Duodenal mucosa (tissue), 2 donors: ENCODE results near the gene NELFB.

Experiments
- H3K27ac ChIP-seq: one replicate; pipeline ENCODE4 v1.7.0; 2013; ENCODE audit warnings: low read depth, low read length
- H3K27me3 ChIP-seq, 2 donors: one replicate each; pipeline ENCODE4 v1.7.0; 2013; ENCODE audit warnings: low read length in 2 of 2, control low read depth in 1 of 2; ENCODE audit not compliant: insufficient read depth in 2 of 2, control insufficient read depth in 1 of 2
- H3K36me3 ChIP-seq, 2 donors: one replicate each; pipeline ENCODE4 v1.7.0; 2013; ENCODE audit warnings: low read length in 2 of 2, control low read depth in 1 of 2; ENCODE audit not compliant: insufficient read depth in 2 of 2, control insufficient read depth in 1 of 2
- H3K4me1 ChIP-seq, 2 donors: one replicate each; pipeline ENCODE4 v1.7.0; 2013; ENCODE audit warnings: low read length in 2 of 2, control low read depth in 1 of 2; ENCODE audit not compliant: insufficient read depth in 2 of 2, control insufficient read depth in 1 of 2
- H3K4me3 ChIP-seq, 2 donors: one replicate each; pipeline ENCODE4 v1.7.0; 2013; ENCODE audit warnings: low read length in 2 of 2, low read depth in 1 of 2
- H3K9ac ChIP-seq, 2 donors: one replicate each; pipeline ENCODE4 v1.7.0; 2013; ENCODE audit warnings: low read length in 2 of 2, low read depth in 1 of 2
- H3K9me3 ChIP-seq, 2 donors: one replicate each; pipeline ENCODE4 v1.7.0; 2013; ENCODE audit warnings: low read length in 2 of 2, control low read depth in 1 of 2; ENCODE audit not compliant: control insufficient read depth in 1 of 2

Gene NELFB

DNA sequence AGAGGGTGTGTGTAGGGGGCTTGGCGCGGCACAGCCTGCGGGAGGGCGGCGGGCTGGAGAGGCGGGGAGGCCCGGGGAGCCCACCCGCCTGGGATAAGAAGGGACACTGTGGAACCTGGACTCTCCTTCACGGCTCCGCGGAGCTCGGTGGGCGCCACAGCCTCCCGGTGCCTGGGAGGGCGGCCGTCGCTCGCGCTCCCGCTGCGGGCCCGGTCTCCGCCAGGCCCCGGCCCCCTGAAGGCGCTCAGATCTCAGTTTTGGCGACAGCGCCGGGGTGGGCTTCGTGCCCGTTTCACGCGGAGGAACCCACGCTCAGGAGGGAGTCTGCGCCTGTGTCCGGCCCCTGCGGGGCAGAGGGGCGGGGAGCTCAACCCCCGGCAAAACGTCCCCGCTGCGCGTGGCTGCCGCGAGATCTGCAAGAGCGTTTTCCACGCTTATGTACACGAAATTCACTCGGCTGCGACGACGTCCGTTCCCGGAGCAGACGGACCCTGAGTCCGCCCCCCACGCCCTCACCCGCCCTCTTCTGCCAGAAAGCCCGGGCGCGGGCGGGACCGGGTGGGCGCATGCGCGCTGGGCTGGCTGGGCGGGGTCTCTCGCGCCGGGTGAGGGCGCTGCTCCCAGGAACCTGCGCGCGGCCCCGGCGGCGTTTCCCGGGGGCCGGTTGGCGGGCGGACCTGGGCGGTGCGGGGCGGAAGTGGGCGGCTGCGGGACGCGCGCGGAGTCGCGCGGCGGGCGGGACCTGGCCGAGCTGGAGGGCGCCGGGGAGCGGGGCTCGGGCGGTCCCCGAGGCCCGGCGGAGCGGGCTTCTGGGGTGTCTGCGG is at the start of gene NELFB:
Gene NELFB, plus strand, starts transcription at position 704 of the 824 bp plus-strand sequence.
- Histone ChIP-seq H3K27me3 (no peaks in the 10 kb centered on the region), H3K4me1 (peaks cover 21 to 33% of the 10 kb centered on the region in 2 donors), H3K36me3 (peaks cover 5 to 21% of the 10 kb centered on the region in 2 donors), H3K9ac (peak within 1 kb of the TSS; percentile 74 to 91), H3K27ac (peak within 1 kb of the TSS; percentile 63), H3K9me3 (no peaks in the 10 kb centered on the region), H3K4me3 (peak within 1 kb of the TSS; percentile 84 to 93)

DNA sequence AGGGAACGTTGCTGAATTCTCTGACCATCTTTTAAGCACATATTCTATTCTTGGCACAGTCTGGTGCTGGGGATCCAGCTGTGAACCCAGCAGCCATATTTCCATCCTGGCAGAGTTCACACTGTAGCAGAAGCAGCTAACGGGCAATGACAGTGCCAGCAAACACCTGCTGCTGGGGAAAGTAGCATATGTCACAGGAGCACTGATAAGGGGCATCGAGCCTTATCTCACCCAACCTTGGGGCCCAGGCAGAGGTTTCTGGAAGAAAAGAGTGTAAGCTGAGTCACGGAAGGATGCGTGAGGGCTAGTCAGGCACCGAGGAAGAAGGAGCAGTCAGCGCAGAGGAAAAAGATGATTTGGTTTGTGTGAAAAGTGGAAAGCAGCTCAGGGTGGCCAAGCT is 48.5 kb upstream of the NELFB start:
- H3K4me1 ChIP-seq = peaks cover 34 to 48% of the 10 kb centered on the region in 2 donors
- no peaks in the 10 kb centered on the region for H3K27me3 ChIP-seq
- no peak overlapping the region for H3K27ac ChIP-seq
- H3K9me3 ChIP-seq = no peaks in the 10 kb centered on the region
- H3K36me3 ChIP-seq = peaks cover 0 to 9% of the 10 kb centered on the region in 2 donors
- H3K9ac ChIP-seq = peak overlapping the region; percentile 83 to 95
- peak overlapping the region; percentile 99 for H3K4me3 ChIP-seq

DNA sequence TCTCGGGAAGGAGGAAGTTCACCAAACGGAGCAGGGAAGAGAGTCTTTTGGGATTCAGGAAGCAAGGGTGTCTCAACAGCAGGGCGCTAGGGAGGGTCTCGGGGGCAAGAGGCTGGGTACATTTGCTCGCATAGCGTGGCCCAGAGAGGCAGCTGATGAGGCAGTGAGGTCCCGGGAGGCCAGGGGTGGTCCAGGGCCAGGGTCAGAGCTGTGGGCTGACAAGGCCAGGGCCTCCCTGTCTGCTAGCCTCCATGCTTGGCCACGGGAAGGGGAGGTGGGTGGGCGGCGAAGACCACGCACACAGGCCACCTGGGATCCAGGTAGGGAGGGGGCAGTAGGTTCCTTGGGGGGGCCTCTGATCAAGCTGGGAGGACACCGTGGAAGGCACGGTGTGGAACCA is 43.6 kb upstream of the NELFB start:
- no peak overlapping the region for H3K27ac ChIP-seq
- H3K4me1 ChIP-seq = peaks cover 5 to 10% of the 10 kb centered on the region in 2 donors
- no peak overlapping the region for H3K9ac ChIP-seq
- peaks cover 0 to 17% of the 10 kb centered on the region in 2 donors for H3K36me3 ChIP-seq
- H3K4me3 ChIP-seq = no peak overlapping the region
- H3K9me3 ChIP-seq = no peaks in the 10 kb centered on the region
- H3K27me3 ChIP-seq = no peaks in the 10 kb centered on the region

DNA sequence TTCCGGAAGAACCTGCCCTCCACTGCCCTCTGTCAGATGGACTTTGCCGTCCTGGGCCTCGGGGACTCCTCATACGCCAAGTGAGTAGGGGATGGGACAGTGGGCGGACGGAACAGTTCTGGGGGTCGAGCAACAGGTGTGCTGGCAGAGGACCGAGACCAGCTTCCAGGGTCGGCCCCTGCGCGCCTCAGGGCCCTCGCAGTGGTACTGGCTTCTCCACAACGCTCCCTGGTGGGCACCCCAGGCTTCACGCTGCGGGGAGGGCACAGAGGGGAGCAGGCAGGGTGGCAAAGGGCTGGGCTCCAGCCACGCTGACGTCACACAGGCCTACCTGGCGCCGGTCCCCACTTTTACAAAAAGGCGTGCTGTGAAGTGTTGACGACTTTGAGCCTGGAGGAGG is 42.6 kb upstream of the NELFB start:
- H3K36me3 ChIP-seq = peaks cover 0 to 11% of the 10 kb centered on the region in 2 donors
- H3K9ac ChIP-seq = no peak overlapping the region
- no peak overlapping the region for H3K4me3 ChIP-seq
- peaks cover 0 to 10% of the 10 kb centered on the region in 2 donors for H3K4me1 ChIP-seq
- no peaks in the 10 kb centered on the region for H3K9me3 ChIP-seq
- no peak overlapping the region for H3K27ac ChIP-seq
- no peaks in the 10 kb centered on the region for H3K27me3 ChIP-seq

DNA sequence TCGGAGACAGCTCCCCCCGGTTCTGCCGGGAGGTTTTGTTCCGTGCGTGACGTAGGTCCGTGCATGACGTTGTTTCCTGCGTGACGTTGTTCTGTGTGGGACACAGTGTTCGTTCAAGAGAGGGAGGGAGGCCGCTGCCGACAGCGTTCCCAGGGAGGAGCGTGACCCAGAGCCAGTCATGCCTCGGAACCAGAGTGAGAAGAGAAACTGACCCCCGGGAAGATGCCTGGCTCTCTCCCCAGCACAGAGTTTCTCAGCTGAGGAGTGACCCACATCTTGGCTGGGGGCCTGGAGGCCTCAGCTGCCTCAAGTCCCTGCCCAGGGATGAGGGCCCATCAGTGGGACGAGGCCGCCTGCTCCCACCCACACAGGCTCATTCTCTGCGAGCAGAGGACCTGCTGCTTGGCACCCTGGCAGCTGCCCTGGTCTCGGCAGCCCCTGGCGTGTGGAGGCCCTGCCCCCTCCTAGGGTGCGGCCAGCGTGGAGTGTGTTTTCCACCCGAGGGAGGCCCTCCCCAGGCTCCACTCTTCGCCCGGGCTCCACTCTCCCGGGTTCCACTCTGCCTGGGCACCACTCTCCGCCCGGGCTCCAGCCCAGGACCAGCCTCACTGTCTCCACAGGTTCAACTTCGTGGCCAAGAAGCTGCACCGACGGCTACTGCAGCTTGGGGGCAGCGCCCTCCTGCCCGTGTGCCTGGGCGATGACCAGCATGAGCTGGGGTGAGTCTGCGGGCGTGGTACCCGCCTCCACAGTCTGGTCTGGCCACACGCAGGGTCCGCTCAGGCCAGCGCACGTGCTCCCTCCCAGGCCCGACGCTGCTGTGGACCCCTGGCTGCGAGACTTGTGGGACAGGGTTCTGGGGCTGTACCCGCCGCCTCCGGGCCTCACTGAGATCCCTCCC is 41.7 kb upstream of the NELFB start:
- no peak overlapping the region for H3K27ac ChIP-seq
- no peaks in the 10 kb centered on the region for H3K27me3 ChIP-seq
- no peak overlapping the region for H3K4me3 ChIP-seq
- H3K9me3 ChIP-seq = no peaks in the 10 kb centered on the region
- peaks cover 1 to 19% of the 10 kb centered on the region in 2 donors for H3K4me1 ChIP-seq
- H3K9ac ChIP-seq = no peak overlapping the region
- peaks cover 0 to 11% of the 10 kb centered on the region in 2 donors for H3K36me3 ChIP-seq

DNA sequence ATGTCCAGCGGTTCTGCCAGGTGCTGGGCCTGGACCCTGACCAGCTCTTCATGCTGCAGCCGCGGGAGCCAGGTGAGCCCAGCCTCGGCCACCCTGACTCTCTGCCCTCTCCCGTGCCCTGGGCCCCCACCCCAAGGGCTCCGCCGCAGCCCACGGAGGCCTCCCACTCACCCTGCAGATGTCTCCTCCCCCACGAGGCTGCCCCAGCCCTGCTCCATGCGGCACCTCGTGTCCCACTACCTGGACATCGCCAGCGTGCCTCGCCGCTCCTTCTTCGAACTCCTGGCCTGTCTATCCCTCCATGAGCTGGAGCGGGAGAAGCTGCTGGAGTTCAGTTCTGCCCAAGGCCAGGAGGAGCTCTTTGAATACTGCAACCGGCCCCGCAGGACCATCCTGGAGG is 40.5 kb upstream of the NELFB start:
- no peaks in the 10 kb centered on the region for H3K27me3 ChIP-seq
- peaks cover 0 to 8% of the 10 kb centered on the region in 2 donors for H3K36me3 ChIP-seq
- peaks cover 9 to 31% of the 10 kb centered on the region in 2 donors for H3K4me1 ChIP-seq
- no peak overlapping the region for H3K27ac ChIP-seq
- H3K9me3 ChIP-seq = no peaks in the 10 kb centered on the region
- H3K9ac ChIP-seq = no peak overlapping the region
- no peak overlapping the region for H3K4me3 ChIP-seq

DNA sequence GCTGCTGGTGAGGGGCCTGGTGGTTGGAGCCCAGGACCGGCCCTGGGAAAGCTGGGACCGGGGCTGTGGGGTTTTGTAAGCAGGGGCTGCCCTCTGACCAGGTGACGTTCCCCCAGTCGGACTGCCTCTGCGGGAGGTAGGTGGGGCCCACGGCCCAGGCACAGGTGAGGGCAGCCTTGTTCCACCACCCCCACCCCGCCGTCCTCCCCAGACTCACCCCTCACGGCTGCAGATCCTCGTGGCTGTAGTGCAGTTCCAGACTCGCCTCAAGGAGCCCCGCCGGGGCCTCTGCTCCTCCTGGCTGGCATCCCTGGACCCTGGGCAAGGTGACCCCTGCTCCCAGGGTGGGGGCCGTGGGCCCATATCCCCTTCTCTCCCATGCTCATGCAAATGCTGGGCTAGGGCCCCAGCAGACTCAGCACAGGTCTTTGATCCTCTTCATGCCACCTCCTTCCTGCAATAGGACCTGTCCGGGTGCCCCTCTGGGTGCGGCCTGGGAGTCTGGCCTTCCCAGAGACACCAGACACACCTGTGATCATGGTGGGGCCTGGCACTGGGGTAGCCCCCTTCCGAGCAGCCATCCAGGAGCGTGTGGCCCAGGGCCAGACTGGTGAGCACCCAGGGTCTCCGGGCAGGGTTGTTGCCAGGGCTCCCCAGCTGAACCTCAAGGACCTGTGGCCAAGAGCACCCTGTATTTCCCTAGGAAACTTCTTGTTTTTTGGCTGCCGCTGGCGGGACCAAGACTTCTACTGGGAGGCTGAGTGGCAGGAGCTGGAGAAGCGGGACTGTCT is 39.7 kb upstream of the NELFB start:
- peaks cover 9 to 34% of the 10 kb centered on the region in 2 donors for H3K4me1 ChIP-seq
- peaks cover 0 to 8% of the 10 kb centered on the region in 2 donors for H3K36me3 ChIP-seq
- no peaks in the 10 kb centered on the region for H3K9me3 ChIP-seq
- no peak overlapping the region for H3K27ac ChIP-seq
- H3K4me3 ChIP-seq = no peak overlapping the region
- H3K27me3 ChIP-seq = no peaks in the 10 kb centered on the region
- no peak overlapping the region for H3K9ac ChIP-seq

DNA sequence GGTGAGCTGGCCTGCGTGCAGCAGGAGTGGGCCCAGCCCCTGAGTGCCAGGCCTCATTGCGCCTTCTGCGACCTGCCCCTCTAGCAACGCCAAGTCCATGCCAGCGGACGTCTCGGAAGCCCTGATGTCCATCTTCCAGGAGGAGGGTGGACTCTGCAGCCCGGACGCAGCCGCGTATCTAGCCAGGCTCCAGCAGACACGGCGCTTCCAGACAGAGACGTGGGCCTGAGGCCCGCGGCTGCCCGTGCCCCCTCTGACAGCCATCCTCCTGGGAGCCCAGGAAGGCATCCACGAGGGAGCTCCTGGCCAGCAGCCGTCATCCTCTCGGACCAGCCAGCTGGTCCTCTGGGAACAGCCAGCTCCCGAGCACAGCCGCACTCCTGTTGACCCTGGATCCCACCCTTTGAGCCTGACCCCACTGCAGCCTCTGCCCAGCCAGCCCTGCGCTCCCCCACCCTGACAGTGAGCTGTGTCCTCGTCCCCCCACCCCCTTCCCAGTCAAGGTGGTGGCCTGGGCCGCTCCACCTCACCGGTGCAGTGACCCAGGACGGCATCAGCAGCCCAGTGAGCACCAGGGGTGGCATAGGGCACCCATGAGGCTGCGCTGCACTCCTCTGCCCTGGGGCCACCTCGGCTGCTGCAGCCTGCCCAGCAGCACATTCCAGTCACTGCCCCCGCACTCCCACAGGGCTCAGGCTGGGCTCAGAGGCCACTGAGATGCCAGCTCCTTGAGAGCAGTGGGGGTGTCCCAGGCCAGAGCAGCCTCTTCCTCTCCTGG is 38.8 kb upstream of the NELFB start:
- H3K36me3 ChIP-seq = peaks cover 0 to 8% of the 10 kb centered on the region in 2 donors
- no peak overlapping the region for H3K9ac ChIP-seq
- H3K27me3 ChIP-seq = no peaks in the 10 kb centered on the region
- H3K4me3 ChIP-seq = no peak overlapping the region
- no peaks in the 10 kb centered on the region for H3K9me3 ChIP-seq
- peaks cover 9 to 34% of the 10 kb centered on the region in 2 donors for H3K4me1 ChIP-seq
- H3K27ac ChIP-seq = no peak overlapping the region
